IPS DF 4.7 (cell line): ENCODE measurements around the gene MYO9A.

Experiments used
- DNase-seq: peaks from one replicate; pipeline ENCODE4 v3.0.0-alpha.2; 2013; ENCODE audit warnings: low spot score; ENCODE audit errors: extremely low read depth

MYO9A gene

GRCh38 chr15:71789616-71790015 lies 328.3 kb downstream of the MYO9A start:
- DNase-seq: no peak

- DNase-seq: no peak
Observed at GRCh38 chr15:71788646-71789579, 329.0 kb downstream of the MYO9A start.

- DNase-seq: no peak
Observed at GRCh38 chr15:71786673-71787072, 331.3 kb downstream of the MYO9A start.

- DNase-seq: no peak
Observed at GRCh38 chr15:71785996-71786395, 332.0 kb downstream of the MYO9A start.

- DNase-seq: no peak
Observed at GRCh38 chr15:71784719-71785118, 333.2 kb downstream of the MYO9A start.

- DNase-seq: no peak
Observed at GRCh38 chr15:71782422-71783165, 335.4 kb downstream of the MYO9A start.

GRCh38 chr15:71781965-71782265 lies 336.0 kb downstream of the MYO9A start:
- DNase-seq: no peak

- DNase-seq: no peak
Observed at GRCh38 chr15:71781179-71781964, 336.6 kb downstream of the MYO9A start.

GRCh38 chr15:71780115-71780976 lies 337.6 kb downstream of the MYO9A start:
- DNase-seq: no peak

GRCh38 chr15:71779073-71779797 lies 338.7 kb downstream of the MYO9A start:
- no peak for DNase-seq

- no peak for DNase-seq
Observed at GRCh38 chr15:71777216-71777943, 340.6 kb downstream of the MYO9A start.

GRCh38 chr15:71776304-71776703 lies 341.6 kb downstream of the MYO9A start:
- DNase-seq: no peak

GRCh38 chr15:71775856-71776255 lies 342.1 kb downstream of the MYO9A start:
- no peak for DNase-seq

- no peak for DNase-seq
Observed at GRCh38 chr15:71773206-71773859, 344.6 kb downstream of the MYO9A start.
